ENCODE measurements around the gene RNF13.

The RNF13 gene

GRCh38 chr3:149801639-149802038 lies 11.4 kb upstream of the RNF13 start:
- in situ Hi-C loops (cut with HindIII; ENCODE audit: low pct_ligation_motif_present, low sequenced_read_pairs), result no loop called here
- Histone ChIP-seq H3K4me3 (ENCODE audit: low read depth, low read length) (no peak overlapping the region), H3K27me3 (replicated peaks) (no peaks in the 10 kb centered on the region), H3K27ac (no peak overlapping the region), H3K36me3 (replicated peaks) (no peaks in the 10 kb centered on the region)
- no peak for DNase-seq
- TF ChIP-seq CTCF (IDR thresholded peaks at IDR 0.05; ENCODE audit: low read depth, low read length, missing control alignments), result no peak

- H3K27ac ChIP-seq, result no peak overlapping the region
- H3K4me3 ChIP-seq (ENCODE audit: low read depth, low read length), result no peak overlapping the region
- in situ Hi-C loops (cut with HindIII; ENCODE audit: low pct_ligation_motif_present, low sequenced_read_pairs), result no loop called here
- TF ChIP-seq CTCF (IDR thresholded peaks at IDR 0.05; ENCODE audit: low read depth, low read length, missing control alignments), result no peak
- no peaks in the 10 kb centered on the region for H3K27me3 ChIP-seq (replicated peaks)
- DNase-seq, result no peak
- no peaks in the 10 kb centered on the region for H3K36me3 ChIP-seq (replicated peaks)
Measured at GRCh38 chr3:149806171-149806778, 6.7 kb upstream of the RNF13 start.

GRCh38 chr3:149808209-149808829 lies 4.7 kb upstream of the RNF13 start:
- Histone ChIP-seq H3K4me3 (ENCODE audit: low read depth, low read length) (no peak overlapping the region), H3K27ac (no peak overlapping the region), H3K36me3 (replicated peaks) (no peaks in the 10 kb centered on the region), H3K27me3 (replicated peaks) (no peaks in the 10 kb centered on the region)
- TF ChIP-seq CTCF (IDR thresholded peaks at IDR 0.05; ENCODE audit: low read depth, low read length, missing control alignments), result peak; percentile 91
- DNase-seq, result peak; percentile 78
- in situ Hi-C loops (cut with HindIII; ENCODE audit: low pct_ligation_motif_present, low sequenced_read_pairs), result no loop called here

- Histone ChIP-seq H3K4me3 (ENCODE audit: low read depth, low read length) (no peak overlapping the region), H3K27ac (no peak overlapping the region), H3K36me3 (replicated peaks) (no peaks in the 10 kb centered on the region), H3K27me3 (replicated peaks) (no peaks in the 10 kb centered on the region)
- DNase-seq, result no peak
- in situ Hi-C loops (cut with HindIII; ENCODE audit: low pct_ligation_motif_present, low sequenced_read_pairs), result no loop called here
- TF ChIP-seq CTCF (IDR thresholded peaks at IDR 0.05; ENCODE audit: low read depth, low read length, missing control alignments), result no peak
Measured at GRCh38 chr3:149809699-149810098, 3.3 kb upstream of the RNF13 start.

GRCh38 chr3:149810846-149811245 lies 2.2 kb upstream of the RNF13 start:
- no peak for TF ChIP-seq CTCF (IDR thresholded peaks at IDR 0.05; ENCODE audit: low read depth, low read length, missing control alignments)
- no peak for DNase-seq
- Histone ChIP-seq H3K27me3 (replicated peaks) (no peaks in the 10 kb centered on the region), H3K27ac (no peak overlapping the region), H3K4me3 (ENCODE audit: low read depth, low read length) (no peak overlapping the region), H3K36me3 (replicated peaks) (no peaks in the 10 kb centered on the region)
- in situ Hi-C loops (cut with HindIII; ENCODE audit: low pct_ligation_motif_present, low sequenced_read_pairs), result no loop called here

- Histone ChIP-seq H3K36me3 (replicated peaks) (no peaks in the 10 kb centered on the region), H3K4me3 (ENCODE audit: low read depth, low read length) (peak overlapping the region; percentile 90), H3K27ac (peak overlapping the region; percentile 89), H3K27me3 (replicated peaks) (no peaks in the 10 kb centered on the region)
- no peak for DNase-seq
- TF ChIP-seq CTCF (IDR thresholded peaks at IDR 0.05; ENCODE audit: low read depth, low read length, missing control alignments), result no peak
- in situ Hi-C loops (cut with HindIII; ENCODE audit: low pct_ligation_motif_present, low sequenced_read_pairs), result no loop called here
Measured at GRCh38 chr3:149812165-149812605, 830 bp upstream of the RNF13 start.

All from brain microvascular endothelial cell (primary cell).